RWPE2 (cell line): ENCODE results near the gene SPATA31E1.

ENCODE experiments used
- ATAC-seq: fragments of 200-7000 bp; cut with Tn5 transposase; 3 replicates; pipeline ENCODE4 v1.9.1; 2021; ENCODE audit warnings: low read depth
- DNase-seq: peaks from one replicate; pipeline ENCODE4 v3.0.0-alpha.2; 2020; ENCODE audit warnings: low spot score
- H3K27ac ChIP-seq: fragments of 450-650 bp; 2 replicates; pipeline ENCODE4 v1.5.1; 2017; ENCODE audit warnings: mild to moderate bottlenecking; ENCODE audit not compliant: poor library complexity, severe bottlenecking
- H3K27me3 ChIP-seq: fragments of 250-450 bp; sonication (Bioruptor Pico); 2 replicates; pipeline ENCODE4 v1.5.1; 2021; ENCODE audit warnings: mild to moderate bottlenecking, moderate library complexity; ENCODE audit not compliant: insufficient read depth, poor library complexity, severe bottlenecking
- H3K36me3 ChIP-seq: fragments of 250-450 bp; sonication (Bioruptor Pico); 2 replicates; pipeline ENCODE4 v1.5.1; 2020; ENCODE audit warnings: low read depth, mild to moderate bottlenecking, moderate library complexity
- H3K4me1 ChIP-seq: fragments of 250-450 bp; sonication (Bioruptor Pico); 2 replicates; pipeline ENCODE4 v1.5.1; 2021; ENCODE audit warnings: mild to moderate bottlenecking, moderate library complexity; ENCODE audit not compliant: insufficient read depth, poor library complexity, severe bottlenecking
- H3K4me3 ChIP-seq: fragments of 250-450 bp; sonication (Bioruptor Pico); 2 replicates; pipeline ENCODE4 v1.5.1; 2021; ENCODE audit warnings: mild to moderate bottlenecking, moderate library complexity; ENCODE audit not compliant: severe bottlenecking
- H3K9me3 ChIP-seq: fragments of 250-450 bp; sonication (Bioruptor Pico); 2 replicates; pipeline ENCODE4 v1.5.1; 2021; ENCODE audit warnings: mild to moderate bottlenecking, moderate library complexity; ENCODE audit not compliant: severe bottlenecking
- TF ChIP-seq, protein P1 (sequence below): fragments of 450-650 bp; IDR thresholded peaks from one replicate; pipeline ENCODE4 v1.5.1; 2017; ENCODE audit warnings: mild to moderate bottlenecking, moderate library complexity; ENCODE audit not compliant: poor library complexity, severe bottlenecking

The SPATA31E1 gene

DNA sequence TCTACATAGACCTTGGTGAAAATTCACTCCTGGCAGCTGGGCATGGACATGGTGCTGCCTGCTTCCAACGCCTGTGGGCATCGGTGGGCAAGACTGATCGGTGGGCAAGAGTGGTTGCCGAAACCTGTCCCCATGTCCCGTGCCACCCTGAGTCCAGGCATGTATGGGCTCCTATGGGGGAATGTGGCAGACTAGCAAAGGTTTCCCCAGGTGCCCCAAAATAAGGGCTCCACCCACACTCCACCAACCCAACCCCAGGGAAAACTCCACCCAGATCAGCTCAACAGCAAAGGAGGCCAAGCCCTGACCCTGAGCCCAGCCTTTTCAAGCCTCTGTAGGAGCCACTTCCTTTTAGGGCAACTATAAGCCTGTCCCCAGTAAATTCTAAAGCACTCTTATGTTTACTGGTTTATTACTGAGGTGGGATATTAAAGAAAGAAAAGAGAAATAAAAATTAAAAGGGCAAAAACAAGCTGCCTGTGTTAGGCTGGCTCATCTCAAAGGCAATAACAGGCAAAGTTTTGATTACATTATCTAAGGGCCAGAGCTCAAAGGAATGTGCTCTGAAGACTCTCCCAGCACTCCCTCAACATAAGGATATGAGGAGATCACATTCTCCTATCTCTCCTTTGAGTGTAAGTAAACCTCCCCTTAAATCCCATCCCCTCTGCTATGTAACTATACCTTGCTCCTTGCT is 8.9 kb upstream of the SPATA31E1 start:
- TF ChIP-seq, protein P1, sequence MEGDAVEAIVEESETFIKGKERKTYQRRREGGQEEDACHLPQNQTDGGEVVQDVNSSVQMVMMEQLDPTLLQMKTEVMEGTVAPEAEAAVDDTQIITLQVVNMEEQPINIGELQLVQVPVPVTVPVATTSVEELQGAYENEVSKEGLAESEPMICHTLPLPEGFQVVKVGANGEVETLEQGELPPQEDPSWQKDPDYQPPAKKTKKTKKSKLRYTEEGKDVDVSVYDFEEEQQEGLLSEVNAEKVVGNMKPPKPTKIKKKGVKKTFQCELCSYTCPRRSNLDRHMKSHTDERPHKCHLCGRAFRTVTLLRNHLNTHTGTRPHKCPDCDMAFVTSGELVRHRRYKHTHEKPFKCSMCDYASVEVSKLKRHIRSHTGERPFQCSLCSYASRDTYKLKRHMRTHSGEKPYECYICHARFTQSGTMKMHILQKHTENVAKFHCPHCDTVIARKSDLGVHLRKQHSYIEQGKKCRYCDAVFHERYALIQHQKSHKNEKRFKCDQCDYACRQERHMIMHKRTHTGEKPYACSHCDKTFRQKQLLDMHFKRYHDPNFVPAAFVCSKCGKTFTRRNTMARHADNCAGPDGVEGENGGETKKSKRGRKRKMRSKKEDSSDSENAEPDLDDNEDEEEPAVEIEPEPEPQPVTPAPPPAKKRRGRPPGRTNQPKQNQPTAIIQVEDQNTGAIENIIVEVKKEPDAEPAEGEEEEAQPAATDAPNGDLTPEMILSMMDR, result no peak
- H3K36me3 ChIP-seq, result no peaks in the 10 kb centered on the region
- ATAC-seq (no peak), DNase-seq (no peak)
- no peaks in the 10 kb centered on the region for H3K9me3 ChIP-seq
- no peaks in the 10 kb centered on the region for H3K27me3 ChIP-seq
- H3K4me3 ChIP-seq, result no peak overlapping the region
- H3K27ac ChIP-seq, result no peak overlapping the region
- peaks cover 2% of the 10 kb centered on the region for H3K4me1 ChIP-seq

DNA sequence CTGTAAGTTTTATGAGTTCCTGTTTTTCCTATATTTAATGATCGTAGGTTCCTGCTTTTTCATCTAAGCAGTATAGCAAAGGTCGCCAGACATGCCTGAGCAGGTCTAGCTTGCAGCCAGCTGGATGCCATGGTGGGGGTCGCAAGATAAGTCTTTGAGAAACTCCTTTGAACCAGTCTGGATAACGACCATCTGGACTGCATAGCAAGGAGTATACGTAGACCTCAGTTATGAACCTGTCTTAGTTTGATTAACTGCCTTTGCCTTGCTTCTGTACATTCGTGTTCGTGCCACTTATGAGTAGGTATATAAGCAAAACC is 8.4 kb upstream of the SPATA31E1 start:
- no peak overlapping the region for H3K27ac ChIP-seq
- ATAC-seq (no peak), DNase-seq (no peak)
- no peaks in the 10 kb centered on the region for H3K36me3 ChIP-seq
- H3K9me3 ChIP-seq, result no peaks in the 10 kb centered on the region
- peaks cover 8% of the 10 kb centered on the region for H3K4me1 ChIP-seq
- TF ChIP-seq, protein P1, result no peak
- H3K4me3 ChIP-seq, result no peak overlapping the region
- no peaks in the 10 kb centered on the region for H3K27me3 ChIP-seq

DNA sequence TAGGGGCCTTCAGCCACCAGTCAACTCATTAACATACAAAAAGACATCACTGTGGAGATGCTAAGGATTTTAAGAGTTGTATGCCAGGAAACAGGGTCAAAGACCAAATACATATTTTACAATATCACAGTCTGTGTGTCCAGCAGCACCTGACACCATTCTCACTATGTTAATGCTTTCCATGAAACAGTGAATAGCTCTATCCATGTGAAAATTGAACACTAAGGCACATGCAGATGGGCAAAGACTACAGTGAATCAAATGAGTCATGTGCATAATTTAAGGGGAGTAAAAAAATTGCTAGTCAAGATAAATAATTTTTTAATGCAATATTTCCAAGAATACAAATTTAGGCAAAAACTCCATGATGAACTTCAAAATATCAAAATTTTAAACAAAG is 7.6 kb upstream of the SPATA31E1 start:
- Histone ChIP-seq H3K9me3 (no peaks in the 10 kb centered on the region), H3K27me3 (no peaks in the 10 kb centered on the region), H3K27ac (no peak overlapping the region), H3K36me3 (no peaks in the 10 kb centered on the region), H3K4me1 (peaks cover 9% of the 10 kb centered on the region), H3K4me3 (no peak overlapping the region)
- no peak for DNase-seq
- TF ChIP-seq, protein P1, result no peak
- no peak for ATAC-seq

DNA sequence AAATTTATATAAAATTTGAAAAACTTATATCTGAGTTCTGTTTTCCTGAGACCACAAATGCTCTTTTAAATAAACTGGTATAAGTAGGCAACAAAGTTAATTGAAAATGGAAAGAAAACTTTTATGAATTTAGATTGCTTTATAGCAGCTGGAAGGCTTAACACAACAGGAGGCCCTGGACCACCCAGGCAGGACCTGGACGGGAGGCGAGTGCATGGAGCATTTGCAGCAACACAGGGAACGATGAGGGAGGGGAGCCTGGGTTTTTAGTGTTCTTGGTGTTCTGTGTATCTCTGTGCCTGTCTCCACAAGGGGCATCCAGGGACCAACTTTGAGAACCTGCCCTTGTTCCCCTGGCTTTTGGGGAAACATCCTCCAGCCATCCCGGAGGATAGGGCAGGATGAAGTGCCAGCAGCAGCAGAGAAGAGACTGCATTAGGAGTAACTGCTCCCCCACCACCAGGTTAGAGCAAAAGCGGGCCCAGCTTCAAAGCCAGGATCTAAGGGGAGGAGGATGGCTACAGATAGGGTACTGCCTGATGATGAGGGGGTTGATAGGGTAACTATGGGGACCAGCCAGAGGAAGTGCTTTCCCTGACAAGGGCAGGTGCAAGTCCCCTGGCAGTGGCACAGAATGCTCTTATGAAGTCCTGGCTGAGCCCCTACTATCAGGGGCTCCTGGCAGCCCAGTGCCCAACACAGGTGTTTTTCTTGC is 6.7 kb upstream of the SPATA31E1 start:
- H3K4me1 ChIP-seq, result peaks cover 9% of the 10 kb centered on the region
- no peak for ATAC-seq
- TF ChIP-seq, protein P1, result no peak
- no peak overlapping the region for H3K27ac ChIP-seq
- DNase-seq, result no peak
- H3K4me3 ChIP-seq, result no peak overlapping the region
- no peaks in the 10 kb centered on the region for H3K9me3 ChIP-seq
- H3K27me3 ChIP-seq, result no peaks in the 10 kb centered on the region
- H3K36me3 ChIP-seq, result no peaks in the 10 kb centered on the region

DNA sequence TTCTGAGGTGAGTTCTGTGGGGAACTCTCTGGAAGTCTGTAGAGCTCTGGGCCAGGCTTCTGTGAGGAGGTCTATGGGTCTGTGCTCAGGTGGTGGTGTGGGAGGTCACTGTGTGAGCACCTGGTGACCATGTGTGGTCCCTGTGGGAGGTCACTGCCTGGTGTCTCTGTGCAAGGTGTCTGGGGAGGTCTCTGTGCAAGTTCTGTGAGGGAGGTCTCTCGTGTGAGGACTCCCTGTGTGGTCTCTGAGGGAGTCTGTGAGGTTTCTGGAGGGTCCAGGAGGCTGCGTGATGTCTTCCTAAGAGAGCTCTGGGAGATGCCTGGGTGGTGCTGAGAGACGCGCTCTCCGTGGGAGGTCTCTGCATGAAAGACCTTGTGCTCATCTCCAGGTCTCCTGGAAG is 6.0 kb upstream of the SPATA31E1 start:
- Histone ChIP-seq H3K4me3 (no peak overlapping the region), H3K27me3 (no peaks in the 10 kb centered on the region), H3K4me1 (peaks cover 9% of the 10 kb centered on the region), H3K27ac (no peak overlapping the region), H3K36me3 (no peaks in the 10 kb centered on the region), H3K9me3 (no peaks in the 10 kb centered on the region)
- DNase-seq (no peak), ATAC-seq (no peak)
- TF ChIP-seq, protein P1, result no peak
